ENCODE measurements around the gene EIF4G3.
"Not testable (repeated sequence)": the region's sequence is repeated elsewhere in the genome, so short reads cannot be mapped to it uniquely, and the experiment has no call there.

EIF4G3 gene

GRCh38 chr1:21156019-21156418 lies 20.7 kb downstream of the EIF4G3 start:
- DNase-seq (ENCODE audit: extremely low read depth in 1 of 2, low read depth in 1 of 2) = no peak

GRCh38 chr1:21154717-21155116 lies 22.0 kb downstream of the EIF4G3 start:
- no peak for DNase-seq (ENCODE audit: extremely low read depth in 1 of 2, low read depth in 1 of 2)

GRCh38 chr1:21153388-21153787 lies 23.3 kb downstream of the EIF4G3 start:
- no peak for DNase-seq (ENCODE audit: extremely low read depth in 1 of 2, low read depth in 1 of 2)

- no peak for DNase-seq (ENCODE audit: extremely low read depth in 1 of 2, low read depth in 1 of 2)
These were observed 24.1 kb downstream of the EIF4G3 start for GRCh38 chr1:21152423-21153100.

GRCh38 chr1:21149855-21150432 lies 26.8 kb downstream of the EIF4G3 start:
- DNase-seq (ENCODE audit: extremely low read depth in 1 of 2, low read depth in 1 of 2) = no peak

- no peak for DNase-seq (ENCODE audit: extremely low read depth in 1 of 2, low read depth in 1 of 2)
These were observed 27.3 kb downstream of the EIF4G3 start for GRCh38 chr1:21149430-21149854.

GRCh38 chr1:21143752-21144151 lies 32.9 kb downstream of the EIF4G3 start:
- DNase-seq (ENCODE audit: extremely low read depth in 1 of 2, low read depth in 1 of 2) = no peak

- no peak for DNase-seq (ENCODE audit: extremely low read depth in 1 of 2, low read depth in 1 of 2)
These were observed 33.6 kb downstream of the EIF4G3 start for GRCh38 chr1:21143138-21143537.

GRCh38 chr1:21141030-21141429 lies 35.7 kb downstream of the EIF4G3 start:
- no peak for DNase-seq (ENCODE audit: extremely low read depth in 1 of 2, low read depth in 1 of 2)

- no peak for DNase-seq (ENCODE audit: extremely low read depth in 1 of 2, low read depth in 1 of 2)
These were observed 37.1 kb downstream of the EIF4G3 start for GRCh38 chr1:21139601-21140000.

GRCh38 chr1:21136344-21136743 lies 40.4 kb downstream of the EIF4G3 start:
- not testable (repeated sequence) for DNase-seq (ENCODE audit: extremely low read depth in 1 of 2, low read depth in 1 of 2)

GRCh38 chr1:21131200-21131599 lies 45.5 kb downstream of the EIF4G3 start:
- DNase-seq (ENCODE audit: extremely low read depth in 1 of 2, low read depth in 1 of 2) = no peak

GRCh38 chr1:21129407-21129806 lies 47.3 kb downstream of the EIF4G3 start:
- no peak for DNase-seq (ENCODE audit: extremely low read depth in 1 of 2, low read depth in 1 of 2)

GRCh38 chr1:21126324-21126723 lies 50.4 kb downstream of the EIF4G3 start:
- DNase-seq (ENCODE audit: extremely low read depth in 1 of 2, low read depth in 1 of 2) = no peak

- DNase-seq (ENCODE audit: extremely low read depth in 1 of 2, low read depth in 1 of 2) = no peak
These were observed 51.9 kb downstream of the EIF4G3 start for GRCh38 chr1:21124846-21125245.

GRCh38 chr1:21123287-21123948 lies 53.3 kb downstream of the EIF4G3 start:
- no peak for DNase-seq (ENCODE audit: extremely low read depth in 1 of 2, low read depth in 1 of 2)

- DNase-seq (ENCODE audit: extremely low read depth in 1 of 2, low read depth in 1 of 2) = no peak
These were observed 54.8 kb downstream of the EIF4G3 start for GRCh38 chr1:21121764-21122471.

- DNase-seq (ENCODE audit: extremely low read depth in 1 of 2, low read depth in 1 of 2) = no peak
These were observed 58.5 kb downstream of the EIF4G3 start for GRCh38 chr1:21118167-21118566.

- no peak for DNase-seq (ENCODE audit: extremely low read depth in 1 of 2, low read depth in 1 of 2)
These were observed 59.1 kb downstream of the EIF4G3 start for GRCh38 chr1:21117597-21118001.

GRCh38 chr1:21117159-21117558 lies 59.5 kb downstream of the EIF4G3 start:
- DNase-seq (ENCODE audit: extremely low read depth in 1 of 2, low read depth in 1 of 2) = no peak

- no peak for DNase-seq (ENCODE audit: extremely low read depth in 1 of 2, low read depth in 1 of 2)
These were observed 61.5 kb downstream of the EIF4G3 start for GRCh38 chr1:21115098-21115760.
